Astrocyte (in vitro differentiated cells and primary cell): ENCODE measurements around the gene MEIS3.

Experiments
- CTCF ChIP-seq: IDR thresholded peaks from 2 replicates; pipeline ENCODE4 v1.5.1; 2011; ENCODE audit warnings: low read depth, mild to moderate bottlenecking, inconsistent platforms, low read length, moderate library complexity; ENCODE audit not compliant: insufficient read depth
- EZH2 ChIP-seq: IDR thresholded peaks from 2 replicates; pipeline ENCODE4 v1.6.1; 2012; ENCODE audit warnings: mild to moderate bottlenecking, low read length, inconsistent platforms; ENCODE audit not compliant: insufficient read depth

GRCh38 chr19:47464675-47465419, 45.5 kb upstream of the MEIS3 start:
- TF ChIP-seq CTCF (no peak), EZH2 (no peak)
